Activated T-helper 1 cell treated with Interleukin-2 at 50 U/mL for 16 hours (primary cell): ENCODE data around the gene AARS1.
A peak's percentile ranks its signal among the peaks of the same experiment; 100 is the strongest.
"Not testable (repeated sequence)": the region's sequence is repeated elsewhere in the genome, so short reads cannot be mapped to it uniquely, and the experiment has no call there.

Experiments
- DNase-seq: peaks from one replicate; pipeline ENCODE4 v3.0.0-alpha.2; 2020; ENCODE audit warnings: low read depth

The AARS1 gene

DNA sequence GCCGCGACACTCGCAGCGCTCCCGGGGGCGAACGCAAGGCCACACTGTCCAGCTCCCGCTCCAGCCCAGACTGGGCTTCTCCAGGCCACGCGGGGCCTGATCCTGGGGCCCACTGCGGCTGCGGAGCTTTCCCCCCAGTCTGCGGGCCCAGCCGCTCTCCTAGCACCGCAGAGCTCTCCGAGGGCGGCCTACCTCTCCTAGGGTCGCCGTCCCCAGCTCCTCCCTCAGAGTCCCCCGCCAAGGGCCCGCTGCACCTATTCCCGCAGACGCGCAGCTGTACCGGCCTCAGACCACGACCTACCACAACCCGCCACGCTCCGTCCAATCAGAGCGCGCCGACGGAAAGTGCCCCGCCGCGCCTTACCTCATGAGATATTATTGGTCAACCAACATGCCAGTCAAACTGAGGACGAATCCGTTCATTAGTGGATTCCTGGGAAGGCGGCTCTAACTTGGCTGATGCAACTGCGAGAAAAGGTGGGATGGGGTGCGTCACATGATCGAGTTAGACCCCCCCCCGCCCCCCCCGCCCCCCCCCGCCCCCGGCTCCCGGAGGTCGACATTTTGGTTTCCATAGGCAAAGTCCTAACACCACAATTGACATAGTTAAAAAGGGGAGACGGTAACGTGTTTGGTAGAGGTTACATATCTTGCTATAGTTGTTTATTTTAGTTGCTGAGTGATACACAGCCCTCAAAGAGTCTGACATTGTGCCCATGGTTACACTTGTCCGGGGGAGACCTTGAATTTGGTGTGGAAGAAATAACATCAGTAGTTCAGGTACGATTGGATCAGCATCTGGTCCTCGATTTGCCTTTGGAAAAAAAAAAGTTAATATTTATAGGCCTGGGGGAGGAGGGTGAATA, at the start of gene AARS1:
Gene AARS1 (minus strand): TSS at position 278 of the 866 bp plus-strand sequence. CDS start 6,743 bp downstream, outside the sequence.
- peak; percentile 90 for DNase-seq

GRCh38 chr16:70337814-70338213, 48.5 kb upstream of the AARS1 start:
- no peak for DNase-seq

DNA sequence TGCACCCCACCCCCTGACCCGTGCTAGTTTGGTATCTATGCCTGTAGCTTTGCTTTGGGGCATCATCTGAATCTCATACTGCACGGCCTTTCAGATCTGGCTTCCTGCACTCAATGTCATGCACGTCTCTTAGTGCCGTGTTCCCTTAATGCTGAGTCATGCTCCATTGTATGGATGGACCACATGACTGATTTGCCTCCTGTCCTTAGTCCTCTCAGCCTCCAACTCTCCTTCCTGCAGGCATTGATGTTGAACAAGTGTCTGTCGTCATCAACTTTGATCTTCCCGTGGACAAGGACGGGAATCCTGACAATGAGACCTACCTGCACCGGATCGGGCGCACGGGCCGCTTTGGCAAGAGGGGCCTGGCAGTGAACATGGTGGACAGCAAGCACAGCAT, 43.4 kb upstream of the AARS1 start:
- DNase-seq: not testable (repeated sequence)

DNA sequence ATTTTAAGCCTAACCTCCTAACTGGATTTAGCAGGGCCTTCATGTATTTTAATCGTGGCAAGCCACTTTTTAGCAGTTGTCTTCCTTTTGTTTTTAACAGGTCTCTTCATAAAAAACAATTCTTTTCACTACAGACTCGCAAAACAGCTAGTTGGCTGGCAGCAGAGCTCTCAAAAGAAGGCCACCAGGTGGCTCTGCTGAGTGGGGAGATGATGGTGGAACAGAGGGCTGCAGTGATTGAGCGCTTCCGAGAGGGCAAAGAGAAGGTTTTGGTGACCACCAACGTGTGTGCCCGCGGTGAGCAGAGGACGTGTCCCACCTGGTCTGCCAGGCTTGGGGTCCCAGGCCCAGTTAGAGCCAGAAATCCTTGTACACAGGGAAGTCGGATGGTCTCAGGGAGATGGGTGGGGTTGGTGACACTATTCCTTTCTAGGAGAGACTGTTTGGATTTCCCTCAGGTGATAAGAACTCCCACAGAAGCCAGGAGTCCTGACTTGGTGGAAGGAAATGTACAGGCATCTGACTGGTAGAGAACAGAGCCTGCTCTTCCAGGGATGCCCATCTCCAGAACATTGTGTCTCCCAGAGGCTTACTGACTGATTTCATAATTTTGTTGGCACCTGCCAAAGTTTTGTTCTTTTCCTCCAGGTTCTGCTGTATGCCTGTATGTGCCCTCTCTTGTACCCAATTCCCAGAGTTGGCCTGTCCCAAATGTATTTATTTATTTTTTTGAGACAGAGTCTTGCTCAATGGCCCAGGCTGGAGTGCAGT, 42.5 kb upstream of the AARS1 start:
- DNase-seq: no peak

DNA sequence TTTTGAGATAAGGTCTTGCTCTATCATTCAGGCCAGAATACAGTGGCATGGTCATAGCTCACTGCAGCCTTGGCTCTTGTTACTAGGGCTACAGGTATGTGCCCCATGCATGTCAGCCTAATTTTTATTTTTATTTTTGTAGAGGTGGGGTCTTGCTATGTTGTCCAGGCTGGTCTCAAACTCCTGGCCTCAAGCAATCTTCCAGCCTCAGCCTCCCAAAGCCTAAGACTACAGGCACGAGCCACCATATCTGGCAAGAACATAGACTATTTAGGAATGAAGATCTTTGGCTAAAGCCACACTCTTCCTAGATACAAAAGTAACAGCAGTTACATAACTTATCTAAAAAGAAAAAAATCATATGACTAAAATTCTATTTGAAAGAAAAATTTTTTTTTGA, 41.8 kb upstream of the AARS1 start:
- no peak for DNase-seq

GRCh38 chr16:70324998-70325747, 35.9 kb upstream of the AARS1 start:
- no peak for DNase-seq

DNA sequence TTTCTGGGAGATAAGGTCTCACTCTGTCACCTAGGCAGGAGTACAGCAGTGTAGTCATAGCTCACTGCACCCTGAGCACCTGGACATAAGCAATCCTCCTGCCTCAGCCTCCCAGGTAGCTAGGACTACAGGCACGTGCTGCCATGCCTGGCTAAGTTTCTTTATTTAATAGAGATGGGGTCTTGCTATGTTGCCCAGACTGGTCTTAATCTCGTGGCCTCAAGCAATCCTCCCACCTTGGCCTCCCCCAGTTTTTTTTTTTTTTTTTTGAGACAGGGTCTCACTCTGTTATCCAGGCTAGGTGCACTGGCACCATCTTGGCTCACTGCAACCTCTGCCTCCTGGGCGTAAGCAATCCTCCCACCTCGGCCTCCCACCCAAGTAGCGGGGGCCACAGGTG, 30.8 kb upstream of the AARS1 start:
- DNase-seq: no peak

DNA sequence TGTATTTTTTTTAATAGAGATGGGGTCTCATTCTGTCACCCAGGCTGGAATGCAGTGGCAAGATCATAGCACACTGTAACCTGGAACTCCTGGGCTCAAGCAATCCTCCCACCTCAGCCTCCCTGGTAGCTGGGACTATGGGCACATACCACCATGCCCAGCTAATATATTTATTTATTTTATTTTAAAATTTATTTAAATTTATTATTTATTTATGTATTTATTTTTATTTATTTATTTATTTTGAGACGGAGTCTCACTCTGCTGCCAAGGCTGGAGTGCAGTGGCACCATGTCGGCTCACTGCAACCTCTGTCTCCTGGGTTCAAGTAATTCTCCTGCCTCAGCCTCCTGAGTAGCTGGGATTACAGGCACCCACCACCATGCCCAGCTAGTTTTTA, 18.4 kb upstream of the AARS1 start:
- DNase-seq: not testable (repeated sequence)

GRCh38 chr16:70306880-70307279, 17.6 kb upstream of the AARS1 start:
- no peak for DNase-seq

- no peak for DNase-seq
Measured at GRCh38 chr16:70304892-70305448, 15.7 kb upstream of the AARS1 start.

DNA sequence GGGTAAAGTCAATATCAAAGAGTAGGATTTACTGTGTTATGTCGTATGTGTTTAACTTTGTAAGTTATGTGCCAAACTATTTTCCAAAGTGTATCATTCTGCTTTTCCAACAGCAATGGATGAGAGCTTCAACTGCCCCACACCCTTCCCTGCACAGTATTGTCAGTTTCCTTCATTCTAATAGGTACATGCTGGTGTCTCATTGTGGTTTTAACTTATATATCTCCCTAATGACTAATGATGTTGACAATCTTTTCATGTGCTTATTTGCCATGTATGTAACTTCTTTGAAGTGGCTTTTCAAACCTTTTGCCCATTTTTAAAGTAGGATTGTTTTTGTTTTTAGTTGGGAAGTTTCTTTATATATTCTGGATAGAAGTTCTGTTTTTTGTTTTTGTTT, 13.4 kb upstream of the AARS1 start:
- no peak for DNase-seq

GRCh38 chr16:70301121-70301520, 11.8 kb upstream of the AARS1 start:
- DNase-seq: no peak

DNA sequence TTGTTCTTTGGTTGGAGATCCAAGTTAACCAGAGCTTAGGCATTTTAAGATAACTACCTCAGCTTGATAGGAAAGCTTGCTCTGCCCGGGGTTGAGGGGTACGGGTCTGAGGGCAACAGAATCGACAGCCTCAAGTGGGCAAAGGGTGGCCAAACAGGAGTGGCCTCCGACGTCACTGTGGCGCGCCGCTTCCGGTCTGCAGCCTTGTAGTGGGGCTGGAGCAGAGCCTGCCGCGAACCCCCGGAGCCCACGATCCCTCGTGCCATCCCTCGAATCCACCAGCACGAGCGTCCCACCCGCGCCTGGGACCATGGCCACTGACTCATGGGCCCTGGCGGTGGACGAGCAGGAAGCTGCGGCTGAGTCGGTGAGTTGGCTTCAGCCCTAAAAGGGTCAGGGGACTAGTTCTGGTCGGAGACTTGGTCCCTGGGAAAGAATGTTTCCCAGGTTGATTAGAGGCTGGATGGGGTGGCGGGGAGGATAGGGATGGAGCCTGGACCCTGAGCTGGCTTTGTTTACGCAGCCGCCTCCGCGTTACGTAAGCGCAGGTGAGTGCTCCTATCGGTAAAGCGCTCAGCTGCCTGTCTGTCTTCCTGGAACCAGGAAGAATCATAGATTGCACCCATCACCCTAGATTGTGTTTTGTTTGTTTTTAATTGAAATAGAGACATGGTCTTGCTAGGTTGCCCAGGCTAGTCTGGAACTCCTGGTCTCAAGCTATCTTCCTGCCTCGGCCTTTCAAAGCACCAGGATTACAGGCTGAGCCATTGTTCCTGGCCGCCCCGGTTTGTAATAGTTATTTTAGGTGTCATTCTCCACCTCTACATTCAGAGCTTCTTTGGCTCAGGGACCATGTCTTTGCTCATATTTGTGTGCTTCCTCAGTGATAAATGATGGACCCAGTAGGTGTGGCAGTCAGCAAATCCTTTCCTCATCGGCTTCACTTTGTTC, 10.0 kb upstream of the AARS1 start, which contains the start of gene DDX19B:
Gene DDX19B (plus strand): TSS at position 199 of the 951 bp plus-strand sequence. CDS start 112 bp downstream, at position 311.
- DNase-seq: peak; percentile 34

DNA sequence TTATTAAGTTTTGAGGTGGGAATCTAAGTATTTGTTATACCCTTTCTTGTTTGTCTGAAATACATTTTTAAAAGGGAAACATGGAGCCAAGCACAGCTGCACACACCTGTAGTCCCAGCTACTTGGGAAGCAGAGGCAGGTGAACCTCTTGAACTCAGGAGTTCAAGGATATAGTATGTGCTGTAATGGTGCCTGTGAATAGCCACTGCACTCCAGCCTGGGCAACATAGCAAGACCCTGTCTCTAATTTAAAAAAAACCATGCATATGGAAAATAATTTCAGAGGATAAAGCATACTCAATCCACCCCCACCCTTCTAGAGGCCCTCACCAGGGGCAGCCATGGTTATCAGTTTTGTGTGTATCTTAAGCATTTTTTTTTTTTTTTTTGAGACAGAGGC, 6.3 kb upstream of the AARS1 start:
- DNase-seq: no peak

DNA sequence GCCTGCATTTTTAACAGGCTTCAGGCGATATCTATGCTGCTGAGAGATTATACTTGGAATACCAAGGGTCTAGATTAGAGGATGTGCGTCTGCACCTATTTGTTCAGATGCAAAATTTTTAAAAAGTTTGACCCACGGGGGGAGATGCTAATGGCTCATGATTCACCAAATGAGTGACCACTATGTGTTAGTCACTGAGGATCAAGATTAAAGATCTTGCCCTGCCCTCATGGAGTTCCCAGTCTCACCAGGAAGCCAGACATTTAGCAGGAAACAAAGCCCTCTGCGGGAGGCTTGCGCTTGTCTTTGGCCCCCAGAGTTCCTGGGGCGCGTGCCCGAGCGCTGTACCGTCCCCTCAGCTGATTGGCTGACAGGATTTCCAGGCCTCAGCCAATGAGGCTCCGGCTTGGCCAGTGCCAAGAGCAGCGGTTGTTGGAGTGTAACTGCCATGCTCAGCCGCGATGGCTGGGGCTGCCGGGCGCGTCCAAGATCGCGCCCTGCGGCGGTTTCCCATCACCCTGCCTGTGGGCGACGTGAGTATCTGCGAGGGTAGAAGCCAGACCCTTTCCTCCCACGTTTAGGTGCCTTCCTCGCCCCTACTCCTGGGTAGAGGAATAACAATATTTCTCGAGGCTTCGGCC, 5.2 kb upstream of the AARS1 start:
- DNase-seq: no peak

DNA sequence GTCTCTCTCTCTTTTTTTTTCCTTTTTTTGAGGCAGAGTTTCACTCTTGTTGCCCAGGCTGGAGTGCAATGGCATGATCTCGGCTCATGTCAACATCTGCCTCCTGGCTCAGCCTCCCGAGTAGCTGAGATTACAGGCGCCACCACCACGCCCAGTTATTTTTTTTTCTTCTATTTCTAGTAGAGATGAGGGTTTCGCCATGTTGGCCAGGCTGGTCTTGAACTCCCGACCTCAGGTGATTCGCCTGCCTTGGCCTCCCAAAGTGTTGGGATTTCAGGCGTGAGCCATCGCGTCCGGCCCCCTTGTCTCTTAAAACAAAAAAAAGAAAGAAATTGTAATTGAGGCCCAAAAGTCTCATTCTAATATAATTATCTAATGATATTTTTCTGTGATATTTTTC, 2.8 kb upstream of the AARS1 start:
- DNase-seq: not testable (repeated sequence)

DNA sequence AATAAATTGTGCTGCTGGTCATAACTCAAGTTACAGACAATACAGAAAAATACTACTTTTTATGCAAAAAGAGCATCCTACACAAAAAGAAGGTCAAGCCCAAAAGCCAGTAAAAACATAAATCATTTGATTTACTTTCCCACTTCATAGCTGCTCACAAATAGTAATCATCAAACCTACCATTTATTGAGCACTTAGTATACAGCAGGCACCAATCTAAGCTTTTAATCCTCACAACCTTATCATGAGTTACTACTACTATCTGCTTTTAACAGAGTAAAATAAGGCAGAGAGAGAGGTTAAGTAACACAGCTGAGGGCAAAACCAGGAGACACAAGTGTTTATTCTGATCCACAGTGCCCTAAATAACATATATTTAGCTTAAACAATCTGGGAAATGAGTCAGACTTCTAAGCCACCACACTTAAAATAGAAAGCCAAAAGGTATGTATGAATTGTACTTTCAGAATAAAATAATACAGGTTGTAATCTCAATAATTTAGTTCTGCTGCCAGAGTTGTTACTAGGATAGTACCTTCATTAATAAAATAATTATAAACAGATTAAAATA, 1.7 kb upstream of the AARS1 start:
- DNase-seq: no peak

- DNase-seq: not testable (repeated sequence)
Measured at GRCh38 chr16:70287304-70287971, 1.9 kb downstream of the AARS1 start.

GRCh38 chr16:70276392-70276791, 12.9 kb downstream of the AARS1 start:
- no peak for DNase-seq
